B cell (primary cell): ENCODE measurements around the gene ITPKB.

Experiments
- CTCF ChIP-seq: fragments of 200-600 bp; IDR thresholded peaks from one replicate; pipeline ENCODE4 v1.8.0; 2022; ENCODE audit warnings: antibody characterized with exemption, mild to moderate bottlenecking
- EZH2 ChIP-seq: IDR thresholded peaks from 2 replicates; pipeline ENCODE4 v1.6.1; 2012; ENCODE audit warnings: borderline replicate concordance, low read depth, mild to moderate bottlenecking, moderate library complexity, low read length; ENCODE audit not compliant: insufficient read depth, poor library complexity, severe bottlenecking

DNA sequence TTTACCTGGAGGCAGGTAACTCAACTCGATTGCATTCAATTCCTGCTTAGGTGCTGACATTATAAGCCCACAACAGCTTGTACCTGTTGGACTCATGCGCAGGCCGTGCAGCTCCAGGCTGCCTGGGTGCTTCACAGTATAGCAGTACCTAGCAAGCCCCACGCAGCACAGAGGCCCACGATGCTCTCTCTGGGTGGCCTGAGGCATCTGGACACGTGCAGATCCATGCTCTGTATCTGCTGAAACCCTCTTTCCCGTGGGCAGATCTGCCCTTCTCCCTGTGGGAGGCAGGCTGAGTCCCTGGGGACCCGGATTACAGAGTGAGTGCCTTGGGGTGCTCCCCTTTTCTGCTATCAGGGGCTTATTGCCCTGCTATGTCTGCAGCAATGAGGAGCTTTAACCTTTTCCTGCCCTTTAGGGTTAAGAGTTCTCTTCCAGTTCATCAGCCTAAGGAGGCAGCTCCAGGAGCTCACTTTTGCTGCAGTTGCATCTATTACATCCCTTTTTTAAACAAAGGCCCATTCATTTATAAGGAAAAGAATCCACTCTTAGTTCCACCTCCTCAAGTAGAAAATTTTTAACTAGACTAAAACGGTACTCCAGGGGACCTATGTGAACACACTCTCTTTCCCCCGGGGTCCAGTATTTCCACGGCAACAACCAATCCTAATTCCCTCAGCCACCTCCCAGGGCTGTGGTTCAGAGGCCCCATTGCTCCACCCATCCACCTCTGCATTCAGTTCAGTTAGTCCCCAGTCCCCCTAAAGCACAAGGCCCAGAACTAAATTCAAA is 19.3 kb downstream of the ITPKB start:
- TF ChIP-seq CTCF (no peak), EZH2 (no peak)
